Smooth muscle cell of bladder (primary cell): ENCODE results near the gene POTEG. TPM values are rescaled to one million over a fixed set of nuclear protein-coding genes. Genes with fewer than 3 reads are reported as not detected.

Experiments used
- total RNA-seq: library from RNA; depleted of rRNA; stranded (reverse); fragments of >200 nt; gene quantifications from 2 replicates; pipeline ENCODE4 v1.2.3, GENCODE V29; 2014

The POTEG gene
- total RNA-seq = not detected in 2 replicates

DNA sequence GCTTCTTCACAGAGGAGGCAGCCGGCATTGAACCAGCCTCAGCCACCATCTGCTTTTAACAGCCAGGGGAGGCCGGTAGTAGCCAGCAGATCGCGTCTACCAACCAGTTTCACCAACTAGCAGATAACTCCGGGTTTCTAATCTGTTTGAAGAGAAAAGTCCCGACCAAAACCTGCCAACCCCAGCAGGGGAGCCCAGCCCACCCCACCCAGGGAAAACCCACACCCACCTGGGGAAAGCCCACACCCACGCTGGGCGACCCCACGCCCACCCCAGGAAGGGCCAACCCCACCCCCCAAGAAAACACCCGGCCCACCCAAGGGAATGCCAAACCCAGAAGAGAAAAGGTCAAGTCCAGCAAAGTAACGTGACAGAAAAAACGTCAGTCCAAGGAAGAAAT lies at the start of gene POTEG:
POTEG (minus strand) TSS at position 101 of the 400 bp plus-strand sequence; CDS start at position 49, 52 bp downstream.

